RWPE2 (cell line): ENCODE data around the gene ETV6.

Source experiments
- ATAC-seq: fragments of 200-7000 bp; cut with Tn5 transposase; 3 replicates; pipeline ENCODE4 v1.9.1; 2021; ENCODE audit warnings: low read depth
- DNase-seq: peaks from one replicate; pipeline ENCODE4 v3.0.0-alpha.2; 2020; ENCODE audit warnings: low spot score
- H3K27ac ChIP-seq: fragments of 450-650 bp; 2 replicates; pipeline ENCODE4 v1.5.1; 2017; ENCODE audit warnings: mild to moderate bottlenecking; ENCODE audit not compliant: poor library complexity, severe bottlenecking
- H3K27me3 ChIP-seq: fragments of 250-450 bp; sonication (Bioruptor Pico); 2 replicates; pipeline ENCODE4 v1.5.1; 2021; ENCODE audit warnings: mild to moderate bottlenecking, moderate library complexity; ENCODE audit not compliant: insufficient read depth, poor library complexity, severe bottlenecking
- H3K36me3 ChIP-seq: fragments of 250-450 bp; sonication (Bioruptor Pico); 2 replicates; pipeline ENCODE4 v1.5.1; 2020; ENCODE audit warnings: low read depth, mild to moderate bottlenecking, moderate library complexity
- H3K4me1 ChIP-seq: fragments of 250-450 bp; sonication (Bioruptor Pico); 2 replicates; pipeline ENCODE4 v1.5.1; 2021; ENCODE audit warnings: mild to moderate bottlenecking, moderate library complexity; ENCODE audit not compliant: insufficient read depth, poor library complexity, severe bottlenecking
- H3K4me3 ChIP-seq: fragments of 250-450 bp; sonication (Bioruptor Pico); 2 replicates; pipeline ENCODE4 v1.5.1; 2021; ENCODE audit warnings: mild to moderate bottlenecking, moderate library complexity; ENCODE audit not compliant: severe bottlenecking
- H3K9me3 ChIP-seq: fragments of 250-450 bp; sonication (Bioruptor Pico); 2 replicates; pipeline ENCODE4 v1.5.1; 2021; ENCODE audit warnings: mild to moderate bottlenecking, moderate library complexity; ENCODE audit not compliant: severe bottlenecking
- TF ChIP-seq, protein P1 (sequence below): fragments of 450-650 bp; IDR thresholded peaks from one replicate; pipeline ENCODE4 v1.5.1; 2017; ENCODE audit warnings: mild to moderate bottlenecking, moderate library complexity; ENCODE audit not compliant: poor library complexity, severe bottlenecking

The ETV6 gene

GRCh38 chr12:11663130-11663529 lies 13.7 kb downstream of the ETV6 start:
- H3K9me3 ChIP-seq = no peaks in the 10 kb centered on the region
- no peak for ATAC-seq
- H3K36me3 ChIP-seq = no peaks in the 10 kb centered on the region
- no peak for DNase-seq
- H3K4me3 ChIP-seq = no peak overlapping the region
- no peaks in the 10 kb centered on the region for H3K4me1 ChIP-seq
- TF ChIP-seq, protein P1, sequence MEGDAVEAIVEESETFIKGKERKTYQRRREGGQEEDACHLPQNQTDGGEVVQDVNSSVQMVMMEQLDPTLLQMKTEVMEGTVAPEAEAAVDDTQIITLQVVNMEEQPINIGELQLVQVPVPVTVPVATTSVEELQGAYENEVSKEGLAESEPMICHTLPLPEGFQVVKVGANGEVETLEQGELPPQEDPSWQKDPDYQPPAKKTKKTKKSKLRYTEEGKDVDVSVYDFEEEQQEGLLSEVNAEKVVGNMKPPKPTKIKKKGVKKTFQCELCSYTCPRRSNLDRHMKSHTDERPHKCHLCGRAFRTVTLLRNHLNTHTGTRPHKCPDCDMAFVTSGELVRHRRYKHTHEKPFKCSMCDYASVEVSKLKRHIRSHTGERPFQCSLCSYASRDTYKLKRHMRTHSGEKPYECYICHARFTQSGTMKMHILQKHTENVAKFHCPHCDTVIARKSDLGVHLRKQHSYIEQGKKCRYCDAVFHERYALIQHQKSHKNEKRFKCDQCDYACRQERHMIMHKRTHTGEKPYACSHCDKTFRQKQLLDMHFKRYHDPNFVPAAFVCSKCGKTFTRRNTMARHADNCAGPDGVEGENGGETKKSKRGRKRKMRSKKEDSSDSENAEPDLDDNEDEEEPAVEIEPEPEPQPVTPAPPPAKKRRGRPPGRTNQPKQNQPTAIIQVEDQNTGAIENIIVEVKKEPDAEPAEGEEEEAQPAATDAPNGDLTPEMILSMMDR = no peak
- H3K27me3 ChIP-seq = no peaks in the 10 kb centered on the region
- no peak overlapping the region for H3K27ac ChIP-seq

- Histone ChIP-seq H3K36me3 (no peaks in the 10 kb centered on the region), H3K4me3 (no peak overlapping the region), H3K27ac (no peak overlapping the region), H3K27me3 (no peaks in the 10 kb centered on the region), H3K4me1 (no peaks in the 10 kb centered on the region), H3K9me3 (no peaks in the 10 kb centered on the region)
- TF ChIP-seq, protein P1 = no peak
- DNase-seq (no peak), ATAC-seq (no peak)
Measured at GRCh38 chr12:11664101-11664500, 14.6 kb downstream of the ETV6 start.

GRCh38 chr12:11666131-11667050 lies 16.9 kb downstream of the ETV6 start:
- Histone ChIP-seq H3K4me3 (no peak overlapping the region), H3K27ac (no peak overlapping the region), H3K36me3 (no peaks in the 10 kb centered on the region), H3K9me3 (no peaks in the 10 kb centered on the region), H3K4me1 (no peaks in the 10 kb centered on the region), H3K27me3 (no peaks in the 10 kb centered on the region)
- TF ChIP-seq, protein P1 = no peak
- DNase-seq (no peak), ATAC-seq (no peak)

- Histone ChIP-seq H3K9me3 (no peaks in the 10 kb centered on the region), H3K4me1 (no peaks in the 10 kb centered on the region), H3K36me3 (no peaks in the 10 kb centered on the region), H3K27ac (no peak overlapping the region), H3K27me3 (no peaks in the 10 kb centered on the region), H3K4me3 (no peak overlapping the region)
- DNase-seq (no peak), ATAC-seq (no peak)
- TF ChIP-seq, protein P1 = no peak
Measured at GRCh38 chr12:11667171-11667570, 17.7 kb downstream of the ETV6 start.

DNA sequence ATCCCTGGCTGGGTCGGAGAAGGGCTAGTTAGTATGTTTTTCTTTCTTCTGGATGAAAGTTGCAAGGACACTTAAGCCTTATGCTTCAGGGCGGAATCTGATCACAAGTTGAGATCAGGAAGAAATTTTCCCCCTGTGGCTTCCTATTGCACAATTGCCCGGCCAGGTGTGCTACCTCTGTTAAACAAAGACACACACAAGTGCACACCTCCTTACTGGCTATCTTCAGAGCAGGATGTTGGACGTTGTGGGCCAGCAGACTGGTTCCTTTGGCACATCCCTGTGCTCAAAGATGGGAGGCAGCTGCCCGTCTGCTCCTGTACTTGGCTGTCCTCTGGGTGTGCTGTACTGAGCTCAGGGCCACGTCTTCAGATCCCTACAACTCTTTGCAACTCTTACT lies 19.1 kb downstream of the ETV6 start:
- no peak overlapping the region for H3K4me3 ChIP-seq
- DNase-seq = no peak
- no peak for ATAC-seq
- TF ChIP-seq, protein P1 = no peak
- no peaks in the 10 kb centered on the region for H3K36me3 ChIP-seq
- H3K9me3 ChIP-seq = no peaks in the 10 kb centered on the region
- no peak overlapping the region for H3K27ac ChIP-seq
- no peaks in the 10 kb centered on the region for H3K27me3 ChIP-seq
- no peaks in the 10 kb centered on the region for H3K4me1 ChIP-seq
